HG03354 (cell line): ENCODE measurements around the gene DPM2.

Source experiments
- ATAC-seq: cut with Tn5 transposase; IDR thresholded peaks from one replicate; pipeline ENCODE4 v1.9.1; 2021; ENCODE audit warnings: mild to moderate bottlenecking; ENCODE audit not compliant: unreplicated experiment, poor library complexity, severe bottlenecking

Gene DPM2

GRCh38 chr9:127924736-127925444 is 12.8 kb downstream of the DPM2 start:
- no peak for ATAC-seq

- ATAC-seq: no peak
Observed at GRCh38 chr9:127923771-127924170, 13.9 kb downstream of the DPM2 start.

- ATAC-seq: no peak
Observed at GRCh38 chr9:127923046-127923445, 14.6 kb downstream of the DPM2 start.

GRCh38 chr9:127921557-127922120 is 16.0 kb downstream of the DPM2 start:
- ATAC-seq: no peak

- ATAC-seq: no peak
Observed at GRCh38 chr9:127920794-127921193, 16.9 kb downstream of the DPM2 start.

GRCh38 chr9:127919253-127919815 is 18.3 kb downstream of the DPM2 start:
- ATAC-seq: no peak

- no peak for ATAC-seq
Observed at GRCh38 chr9:127918183-127919107, 19.2 kb downstream of the DPM2 start.

GRCh38 chr9:127917603-127918002 is 20.1 kb downstream of the DPM2 start:
- peak; percentile 28 for ATAC-seq

- peak; percentile 74 for ATAC-seq
Observed at GRCh38 chr9:127916720-127917581, 20.7 kb downstream of the DPM2 start, which contains the start of gene ST6GALNAC4. Gene ST6GALNAC4, minus strand, starts transcription at chr9:127917041. Its CDS starts 622 bp downstream, at chr9:127916419.

GRCh38 chr9:127915801-127916719 is 21.6 kb downstream of the DPM2 start:
- no peak for ATAC-seq

GRCh38 chr9:127915325-127915752 is 22.3 kb downstream of the DPM2 start:
- ATAC-seq: no peak

- no peak for ATAC-seq
Observed at GRCh38 chr9:127913682-127914081, 24.0 kb downstream of the DPM2 start.

GRCh38 chr9:127912882-127913281 is 24.8 kb downstream of the DPM2 start:
- ATAC-seq: no peak

GRCh38 chr9:127912296-127912695 is 25.4 kb downstream of the DPM2 start:
- ATAC-seq: no peak

- no peak for ATAC-seq
Observed at GRCh38 chr9:127910613-127911205, 26.9 kb downstream of the DPM2 start.

- no peak for ATAC-seq
Observed at GRCh38 chr9:127909839-127910273, 27.8 kb downstream of the DPM2 start.

GRCh38 chr9:127908660-127908926 is 29.1 kb downstream of the DPM2 start:
- ATAC-seq: no peak
